Measurements from ENCODE around the gene GABRA5. TPM values are rescaled to one million over a fixed set of nuclear protein-coding genes. Genes with fewer than 3 reads are reported as not detected.

The GABRA5 gene
- polyA plus RNA-seq, 1 donor from 2014 or later = 25.3 TPM

GRCh38 chr15:26875476-26875850, 8.6 kb downstream of the GABRA5 start:
- TF ChIP-seq REST (IDR thresholded peaks at IDR 0.05; ENCODE audit: borderline replicate concordance) (peak; percentile 51), POLR2AphosphoS5 (IDR thresholded peaks at IDR 0.05) (no peak)
- Histone ChIP-seq H3K9ac (ENCODE audit: low read length) (no peak overlapping the region), H3K79me2 (replicated peaks; ENCODE audit: insufficient read depth, low read length) (no peaks in the 10 kb centered on the region), H4K20me1 (ENCODE audit: insufficient read depth) (no peaks in the 10 kb centered on the region), H3K4me3 (ENCODE audit: low read length) (no peak overlapping the region), H3K4me2 (ENCODE audit: low read length) (no peak overlapping the region), H3F3A (ENCODE audit: insufficient read depth, low read length, poor library complexity, severe bottlenecking) (no peaks in the 10 kb centered on the region), H3K27ac (ENCODE audit: low read length) (no peak overlapping the region), H2AFZ (ENCODE audit: low read depth, low read length) (no peak overlapping the region), H3K9me3 (ENCODE audit: low read length) (no peaks in the 10 kb centered on the region), H3K27me3 (ENCODE audit: insufficient read depth, low read depth, low read length) (no peaks in the 10 kb centered on the region), H3K9me2 (ENCODE audit: insufficient read depth, low read length) (no peaks in the 10 kb centered on the region), H3K36me3 (ENCODE audit: insufficient read depth, low read length) (no peaks in the 10 kb centered on the region)

GRCh38 chr15:26877831-26878230, 11.0 kb downstream of the GABRA5 start:
- Histone ChIP-seq H3K9me3 (ENCODE audit: low read length) (no peaks in the 10 kb centered on the region), H3K79me2 (replicated peaks; ENCODE audit: insufficient read depth, low read length) (no peaks in the 10 kb centered on the region), H3K4me3 (ENCODE audit: low read length) (no peak overlapping the region), H3F3A (ENCODE audit: insufficient read depth, low read length, poor library complexity, severe bottlenecking) (no peaks in the 10 kb centered on the region), H2AFZ (ENCODE audit: low read depth, low read length) (no peak overlapping the region), H3K9ac (ENCODE audit: low read length) (no peak overlapping the region), H3K9me2 (ENCODE audit: insufficient read depth, low read length) (no peaks in the 10 kb centered on the region), H3K27ac (ENCODE audit: low read length) (no peak overlapping the region), H3K36me3 (ENCODE audit: insufficient read depth, low read length) (no peaks in the 10 kb centered on the region), H4K20me1 (ENCODE audit: insufficient read depth) (no peaks in the 10 kb centered on the region), H3K27me3 (ENCODE audit: insufficient read depth, low read depth, low read length) (no peaks in the 10 kb centered on the region), H3K4me2 (ENCODE audit: low read length) (no peak overlapping the region)
- TF ChIP-seq REST (IDR thresholded peaks at IDR 0.05; ENCODE audit: borderline replicate concordance) (no peak), POLR2AphosphoS5 (IDR thresholded peaks at IDR 0.05) (no peak), EP300 (conservative IDR thresholded peaks at IDR 0.05; ENCODE audit: poor library complexity, severe bottlenecking) (no peak), MXI1 (conservative IDR thresholded peaks at IDR 0.05; ENCODE audit: poor library complexity, severe bottlenecking) (no peak), CTCF (IDR thresholded peaks at IDR 0.05; ENCODE audit: poor library complexity, severe bottlenecking) (no peak), EZH2 (IDR thresholded peaks at IDR 0.05; ENCODE audit: borderline replicate concordance, insufficient read depth, low read length, poor library complexity, severe bottlenecking) (no peak), RAD21 (conservative IDR thresholded peaks at IDR 0.05) (no peak), SMC3 (conservative IDR thresholded peaks at IDR 0.05; ENCODE audit: poor library complexity) (no peak), TAF1 (IDR thresholded peaks at IDR 0.05; ENCODE audit: low read depth) (no peak)

All from neural cell (in vitro differentiated cells).